ENCODE measurements around the gene RAB11FIP4. TPM values are rescaled to one million over a fixed set of nuclear protein-coding genes. Genes with fewer than 3 reads are reported as not detected.

The RAB11FIP4 gene
- total RNA-seq, 2 donors from 2014 or later = 0.68 to 3.7 TPM

DNA sequence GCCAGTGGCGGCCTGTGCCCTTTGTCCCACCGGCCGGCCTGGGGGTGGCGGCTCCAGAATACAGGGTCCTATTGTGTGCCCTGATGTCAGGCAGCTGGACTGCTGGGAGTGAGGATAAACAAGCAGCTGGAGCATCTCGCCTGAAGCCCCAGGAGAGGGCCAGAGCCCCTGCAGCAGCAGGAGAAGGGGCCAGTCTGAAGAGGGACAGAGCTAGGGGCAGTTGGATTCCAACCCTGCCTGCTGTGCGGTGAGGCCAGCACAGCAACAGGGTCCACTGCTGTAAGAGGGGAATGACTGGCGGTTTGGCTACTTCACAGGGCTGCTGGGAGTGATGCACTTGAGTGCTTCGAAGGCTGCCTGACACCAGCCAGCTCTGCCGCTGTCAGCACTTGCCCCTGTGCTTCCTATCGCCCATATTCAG, 25.0 kb downstream of the RAB11FIP4 start:
- TF ChIP-seq, protein P1, sequence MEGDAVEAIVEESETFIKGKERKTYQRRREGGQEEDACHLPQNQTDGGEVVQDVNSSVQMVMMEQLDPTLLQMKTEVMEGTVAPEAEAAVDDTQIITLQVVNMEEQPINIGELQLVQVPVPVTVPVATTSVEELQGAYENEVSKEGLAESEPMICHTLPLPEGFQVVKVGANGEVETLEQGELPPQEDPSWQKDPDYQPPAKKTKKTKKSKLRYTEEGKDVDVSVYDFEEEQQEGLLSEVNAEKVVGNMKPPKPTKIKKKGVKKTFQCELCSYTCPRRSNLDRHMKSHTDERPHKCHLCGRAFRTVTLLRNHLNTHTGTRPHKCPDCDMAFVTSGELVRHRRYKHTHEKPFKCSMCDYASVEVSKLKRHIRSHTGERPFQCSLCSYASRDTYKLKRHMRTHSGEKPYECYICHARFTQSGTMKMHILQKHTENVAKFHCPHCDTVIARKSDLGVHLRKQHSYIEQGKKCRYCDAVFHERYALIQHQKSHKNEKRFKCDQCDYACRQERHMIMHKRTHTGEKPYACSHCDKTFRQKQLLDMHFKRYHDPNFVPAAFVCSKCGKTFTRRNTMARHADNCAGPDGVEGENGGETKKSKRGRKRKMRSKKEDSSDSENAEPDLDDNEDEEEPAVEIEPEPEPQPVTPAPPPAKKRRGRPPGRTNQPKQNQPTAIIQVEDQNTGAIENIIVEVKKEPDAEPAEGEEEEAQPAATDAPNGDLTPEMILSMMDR (IDR thresholded peaks at IDR 0.05) = no peak
- no peak overlapping the region for H3K4me3 ChIP-seq
- H3K36me3 ChIP-seq = no peaks in the 10 kb centered on the region
- no peaks in the 10 kb centered on the region for H3K9me3 ChIP-seq
- ATAC-seq (ENCODE audit: insufficient number of reproducible peaks, low FRiP score, low read depth) = no peak
- no peaks in the 10 kb centered on the region for H3K27me3 ChIP-seq (replicated peaks; ENCODE audit: insufficient read depth)
- H3K4me1 ChIP-seq (ENCODE audit: control insufficient read depth in 1 of 2, low read depth in 2 of 2) = no peaks in the 10 kb centered on the region
- H3K27ac ChIP-seq = no peak overlapping the region
- DNase-seq (ENCODE audit: low spot score) = no peak

DNA sequence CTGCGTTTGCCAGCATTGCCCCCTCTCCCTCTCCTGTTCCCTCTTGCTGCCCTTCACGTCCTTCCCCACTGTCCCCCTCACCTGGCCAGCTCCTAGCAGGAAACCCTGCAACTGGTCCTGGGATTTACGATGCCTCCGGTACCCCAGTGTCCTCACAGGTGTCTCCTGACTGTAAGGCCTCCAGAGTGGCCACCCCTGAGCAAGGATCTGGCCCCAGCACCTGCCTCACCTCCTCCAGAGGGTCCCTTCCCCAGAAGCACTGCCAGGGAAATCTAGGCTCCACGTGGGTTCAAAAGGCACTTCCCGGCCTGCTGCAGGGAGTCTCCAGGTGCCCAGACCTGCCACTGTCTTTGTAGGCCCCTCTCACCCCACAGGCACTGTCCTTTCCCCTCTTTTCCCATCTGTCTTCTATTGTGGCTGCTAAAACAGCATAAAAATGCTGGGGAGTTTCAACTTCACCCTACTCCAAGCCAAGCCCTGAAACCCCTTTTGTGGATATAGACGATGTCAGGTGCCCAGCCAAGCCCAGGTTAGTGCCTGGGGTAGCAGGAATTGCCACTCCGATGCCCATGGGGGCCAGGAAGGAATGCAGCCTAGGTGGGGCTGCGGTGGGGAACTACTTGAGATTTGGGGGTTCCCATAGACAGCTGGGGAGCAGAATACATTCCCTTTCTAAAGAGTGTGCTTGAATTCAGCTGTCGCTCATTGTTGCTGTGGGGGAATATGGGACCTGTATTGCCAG, 25.7 kb downstream of the RAB11FIP4 start:
- no peaks in the 10 kb centered on the region for H3K36me3 ChIP-seq
- TF ChIP-seq, protein P1 (IDR thresholded peaks at IDR 0.05) = no peak
- H3K4me1 ChIP-seq (ENCODE audit: control insufficient read depth in 1 of 2, low read depth in 2 of 2) = no peaks in the 10 kb centered on the region
- H3K9me3 ChIP-seq = no peaks in the 10 kb centered on the region
- no peak overlapping the region for H3K4me3 ChIP-seq
- DNase-seq (ENCODE audit: low spot score) (no peak), ATAC-seq (ENCODE audit: insufficient number of reproducible peaks, low FRiP score, low read depth) (no peak)
- no peak overlapping the region for H3K27ac ChIP-seq
- no peaks in the 10 kb centered on the region for H3K27me3 ChIP-seq (replicated peaks; ENCODE audit: insufficient read depth)

DNA sequence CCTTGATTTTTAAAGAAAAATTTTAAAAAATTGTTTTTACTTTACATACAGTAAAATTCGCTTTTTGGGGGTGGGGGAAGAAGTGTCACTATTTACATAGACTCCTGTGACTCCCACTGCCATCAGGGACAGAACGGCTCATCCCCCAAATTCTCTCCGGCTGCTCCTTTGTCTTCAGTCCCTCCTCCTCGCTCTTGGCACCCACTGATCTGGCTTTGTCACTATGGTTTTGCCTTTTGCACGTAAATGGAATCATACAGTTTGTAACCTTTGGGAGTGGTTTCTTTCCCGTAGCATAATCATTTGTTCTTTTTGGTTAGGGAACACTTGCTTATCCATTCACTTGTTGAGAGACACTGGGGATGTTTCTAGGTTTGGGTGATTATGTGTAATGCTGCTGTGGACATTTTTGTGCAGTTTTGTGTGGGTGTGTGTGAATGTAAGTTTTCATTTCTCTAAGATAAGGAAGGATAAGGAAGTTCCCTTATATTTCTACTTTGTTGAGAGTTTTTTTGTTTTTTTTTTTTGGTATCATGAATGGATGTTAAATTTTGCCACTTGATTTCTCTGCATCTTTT, 27.4 kb downstream of the RAB11FIP4 start:
- no peak for ATAC-seq (ENCODE audit: insufficient number of reproducible peaks, low FRiP score, low read depth)
- no peaks in the 10 kb centered on the region for H3K9me3 ChIP-seq
- DNase-seq (ENCODE audit: low spot score) = no peak
- H3K27me3 ChIP-seq (replicated peaks; ENCODE audit: insufficient read depth) = no peaks in the 10 kb centered on the region
- TF ChIP-seq, protein P1 (IDR thresholded peaks at IDR 0.05) = no peak
- H3K4me1 ChIP-seq (ENCODE audit: control insufficient read depth in 1 of 2, low read depth in 2 of 2) = no peaks in the 10 kb centered on the region
- H3K4me3 ChIP-seq = no peak overlapping the region
- H3K36me3 ChIP-seq = no peaks in the 10 kb centered on the region
- H3K27ac ChIP-seq = no peak overlapping the region

DNA sequence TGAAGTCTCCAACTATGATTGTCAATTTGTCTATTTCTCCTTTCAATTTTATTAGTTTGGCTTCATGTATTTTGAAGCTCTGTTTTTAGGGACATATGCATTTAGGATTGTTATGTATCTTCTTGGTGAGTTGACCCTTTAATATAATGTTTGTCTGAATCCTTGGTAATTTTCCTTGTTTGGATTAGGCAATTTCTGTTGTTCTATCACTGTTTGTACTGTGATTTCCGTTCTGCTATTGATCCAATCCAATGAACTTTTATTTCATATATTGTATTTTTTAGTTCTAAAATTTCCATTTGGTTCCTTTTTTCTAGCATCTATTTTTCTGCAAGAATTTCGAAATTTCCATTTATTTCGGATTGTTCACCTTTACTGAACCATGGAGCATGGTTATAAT, 31.0 kb downstream of the RAB11FIP4 start:
- ATAC-seq (ENCODE audit: insufficient number of reproducible peaks, low FRiP score, low read depth) = no peak
- Histone ChIP-seq H3K9me3 (no peaks in the 10 kb centered on the region), H3K4me1 (ENCODE audit: control insufficient read depth in 1 of 2, low read depth in 2 of 2) (no peaks in the 10 kb centered on the region), H3K27ac (no peak overlapping the region), H3K36me3 (no peaks in the 10 kb centered on the region), H3K27me3 (replicated peaks; ENCODE audit: insufficient read depth) (no peaks in the 10 kb centered on the region), H3K4me3 (no peak overlapping the region)
- TF ChIP-seq, protein P1 (IDR thresholded peaks at IDR 0.05) = no peak
- DNase-seq (ENCODE audit: low spot score) = no peak

DNA sequence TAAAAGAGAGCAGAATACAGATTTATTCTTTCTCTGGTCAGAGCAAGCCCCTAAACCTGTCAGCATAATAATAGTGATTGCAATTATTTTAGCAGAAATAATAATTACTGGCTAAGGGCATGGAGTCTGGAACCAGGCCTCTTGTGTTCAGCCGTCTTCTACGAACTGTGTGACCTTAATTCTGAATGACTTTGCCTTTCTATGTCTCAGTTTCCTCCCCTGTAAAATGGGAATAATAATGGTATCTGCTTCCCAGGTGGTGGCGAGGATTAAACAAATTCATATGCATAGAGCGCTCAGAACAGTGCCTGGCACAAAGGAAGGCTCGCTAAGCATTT, 33.4 kb downstream of the RAB11FIP4 start:
- Histone ChIP-seq H3K27ac (no peak overlapping the region), H3K4me3 (no peak overlapping the region), H3K4me1 (ENCODE audit: control insufficient read depth in 1 of 2, low read depth in 2 of 2) (no peaks in the 10 kb centered on the region), H3K9me3 (no peaks in the 10 kb centered on the region), H3K36me3 (no peaks in the 10 kb centered on the region), H3K27me3 (replicated peaks; ENCODE audit: insufficient read depth) (no peaks in the 10 kb centered on the region)
- DNase-seq (ENCODE audit: low spot score) (no peak), ATAC-seq (ENCODE audit: insufficient number of reproducible peaks, low FRiP score, low read depth) (no peak)
- TF ChIP-seq, protein P1 (IDR thresholded peaks at IDR 0.05) = no peak
